K562 (cell line): ENCODE measurements around the gene NELL1.

Source experiments
- GABPB1 ChIP-seq: sonication (generic); formaldehyde crosslinking; IDR thresholded peaks from 2 replicates; pipeline ENCODE4 v1.8.0; 2022; ENCODE audit warnings: mild to moderate bottlenecking, missing genetic modification reagents
- JUND ChIP-seq, 2 experiments: IDR thresholded peaks; 2 replicates in 1 of 2; 3 replicates in 1 of 2; pipeline ENCODE4 v1.6.1; 2011; ENCODE audit warnings: borderline replicate concordance in 2 of 2, low read depth in 2 of 2, low read length in 2 of 2, improper control_type of control experiment in 1 of 2, missing biosample characterization in 1 of 2, missing genetic modification characterization in 1 of 2, missing genetic modification reagents in 1 of 2
- MECOM ChIP-seq: fragments of 250-450 bp; sonication (Bioruptor Pico); IDR thresholded peaks from 2 replicates; pipeline ENCODE4 v1.8.0; 2022; ENCODE audit warnings: inconsistent platforms
- ZNF707 ChIP-seq: fragments of 250-450 bp; sonication (Bioruptor Pico); conservative IDR thresholded peaks from 2 replicates; pipeline ENCODE4 v1.8.0; 2022; ENCODE audit warnings: inconsistent platforms, mild to moderate bottlenecking, moderate library complexity
- TF ChIP-seq, protein P1 (sequence below), 3 experiments: IDR thresholded peaks in 2 of 3; conservative IDR thresholded peaks in 1 of 3; 2 replicates each; pipeline ENCODE4 v1.5.1; 2011 to 2012; ENCODE audit warnings: low read length in 3 of 3, mild to moderate bottlenecking in 3 of 3, control low read depth in 2 of 3, improper control_type of control experiment in 1 of 3, inconsistent platforms in 1 of 3, low read depth in 1 of 3, mixed read lengths in 1 of 3, moderate library complexity in 1 of 3; ENCODE audit not compliant: insufficient read depth in 2 of 3
- TF ChIP-seq, protein P2 (sequence below): sonication (generic); formaldehyde crosslinking; IDR thresholded peaks from 2 replicates; pipeline ENCODE4 v1.5.0; 2020; ENCODE audit warnings: missing genetic modification reagents

DNA sequence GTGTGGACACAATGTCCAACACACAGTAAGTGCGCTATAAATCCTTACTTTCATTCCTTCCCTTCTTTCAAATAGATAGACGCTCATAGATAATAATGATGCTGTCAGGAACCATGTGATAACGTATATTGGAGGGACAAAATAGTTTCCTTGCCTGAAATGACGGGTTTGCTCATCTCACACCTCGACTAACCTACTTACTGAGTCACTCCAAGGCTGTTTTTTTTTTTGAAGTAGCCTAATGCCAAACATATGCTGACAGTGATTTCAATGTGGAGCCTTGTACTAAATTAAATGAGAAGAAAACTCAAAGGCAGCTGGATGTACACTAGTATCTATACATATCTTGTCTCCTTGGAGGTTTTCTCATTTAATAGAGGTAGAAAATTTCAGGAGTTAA is 400.5 kb downstream of the NELL1 start:
- no peak for TF ChIP-seq GABPB1 (CRISPR knock-in tag)
- TF ChIP-seq, protein P1, sequence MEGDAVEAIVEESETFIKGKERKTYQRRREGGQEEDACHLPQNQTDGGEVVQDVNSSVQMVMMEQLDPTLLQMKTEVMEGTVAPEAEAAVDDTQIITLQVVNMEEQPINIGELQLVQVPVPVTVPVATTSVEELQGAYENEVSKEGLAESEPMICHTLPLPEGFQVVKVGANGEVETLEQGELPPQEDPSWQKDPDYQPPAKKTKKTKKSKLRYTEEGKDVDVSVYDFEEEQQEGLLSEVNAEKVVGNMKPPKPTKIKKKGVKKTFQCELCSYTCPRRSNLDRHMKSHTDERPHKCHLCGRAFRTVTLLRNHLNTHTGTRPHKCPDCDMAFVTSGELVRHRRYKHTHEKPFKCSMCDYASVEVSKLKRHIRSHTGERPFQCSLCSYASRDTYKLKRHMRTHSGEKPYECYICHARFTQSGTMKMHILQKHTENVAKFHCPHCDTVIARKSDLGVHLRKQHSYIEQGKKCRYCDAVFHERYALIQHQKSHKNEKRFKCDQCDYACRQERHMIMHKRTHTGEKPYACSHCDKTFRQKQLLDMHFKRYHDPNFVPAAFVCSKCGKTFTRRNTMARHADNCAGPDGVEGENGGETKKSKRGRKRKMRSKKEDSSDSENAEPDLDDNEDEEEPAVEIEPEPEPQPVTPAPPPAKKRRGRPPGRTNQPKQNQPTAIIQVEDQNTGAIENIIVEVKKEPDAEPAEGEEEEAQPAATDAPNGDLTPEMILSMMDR (IDR thresholded peaks at IDR 0.05 in 2 of 3, conservative IDR thresholded peaks at IDR 0.05 in 1 of 3; ENCODE audit: insufficient read depth in 2 of 3, low read depth in 1 of 3, low read length in 3 of 3) = no peak
- TF ChIP-seq ZNF707 (CRISPR knock-in tag) = no peak
- TF ChIP-seq, protein P2, sequence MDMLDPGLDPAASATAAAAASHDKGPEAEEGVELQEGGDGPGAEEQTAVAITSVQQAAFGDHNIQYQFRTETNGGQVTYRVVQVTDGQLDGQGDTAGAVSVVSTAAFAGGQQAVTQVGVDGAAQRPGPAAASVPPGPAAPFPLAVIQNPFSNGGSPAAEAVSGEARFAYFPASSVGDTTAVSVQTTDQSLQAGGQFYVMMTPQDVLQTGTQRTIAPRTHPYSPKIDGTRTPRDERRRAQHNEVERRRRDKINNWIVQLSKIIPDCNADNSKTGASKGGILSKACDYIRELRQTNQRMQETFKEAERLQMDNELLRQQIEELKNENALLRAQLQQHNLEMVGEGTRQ (CRISPR knock-in tag) = no peak
- TF ChIP-seq JUND (IDR thresholded peaks at IDR 0.05; ENCODE audit: borderline replicate concordance, low read depth, low read length) = no peak
- TF ChIP-seq JUND (tag; IDR thresholded peaks at IDR 0.05; ENCODE audit: borderline replicate concordance, low read depth, low read length) = no peak
- TF ChIP-seq MECOM = no peak
